ENCODE measurements around the gene PCCB. TPM values are rescaled to one million over a fixed set of nuclear protein-coding genes. Genes with fewer than 3 reads are reported as not detected.
"Not testable (repeated sequence)": the region's sequence is repeated elsewhere in the genome, so short reads cannot be mapped to it uniquely, and the experiment has no call there.

Gene PCCB
- total RNA-seq, 1 donor from 2014 or later, result 35.2 TPM

DNA sequence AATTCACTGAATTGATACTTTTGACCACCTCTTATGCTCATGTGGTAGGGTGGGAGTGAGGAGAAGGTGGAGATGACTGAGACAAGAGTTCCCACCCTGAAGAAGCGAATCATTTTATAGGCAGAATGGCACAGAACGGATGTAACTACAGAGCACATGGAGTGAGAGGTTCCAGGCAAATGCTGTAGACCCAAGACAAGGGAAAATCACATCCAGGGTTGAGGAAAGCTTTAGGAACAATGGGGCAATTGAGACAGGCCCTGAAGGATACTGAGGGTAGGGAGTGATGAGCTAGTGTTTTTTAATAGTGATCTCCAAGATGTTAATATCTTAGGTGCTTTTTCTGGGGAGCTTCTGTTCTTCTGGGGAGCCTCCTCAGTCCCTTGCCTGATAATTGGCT, 8.1 kb downstream of the PCCB start:
- Mint-ChIP-seq H3K27ac (ENCODE audit: unreplicated experiment) (no peak overlapping the region), H3K4me1 (ENCODE audit: unreplicated experiment) (peaks cover 3% of the 10 kb centered on the region), H3K4me3 (ENCODE audit: unreplicated experiment) (peak overlapping the region; percentile 5), H3K27me3 (ENCODE audit: unreplicated experiment) (peaks cover 4% of the 10 kb centered on the region), H3K36me3 (ENCODE audit: low read depth, unreplicated experiment) (peaks cover 34% of the 10 kb centered on the region), H3K9me3 (ENCODE audit: unreplicated experiment) (no peaks in the 10 kb centered on the region)
- TF ChIP-seq, protein P1, sequence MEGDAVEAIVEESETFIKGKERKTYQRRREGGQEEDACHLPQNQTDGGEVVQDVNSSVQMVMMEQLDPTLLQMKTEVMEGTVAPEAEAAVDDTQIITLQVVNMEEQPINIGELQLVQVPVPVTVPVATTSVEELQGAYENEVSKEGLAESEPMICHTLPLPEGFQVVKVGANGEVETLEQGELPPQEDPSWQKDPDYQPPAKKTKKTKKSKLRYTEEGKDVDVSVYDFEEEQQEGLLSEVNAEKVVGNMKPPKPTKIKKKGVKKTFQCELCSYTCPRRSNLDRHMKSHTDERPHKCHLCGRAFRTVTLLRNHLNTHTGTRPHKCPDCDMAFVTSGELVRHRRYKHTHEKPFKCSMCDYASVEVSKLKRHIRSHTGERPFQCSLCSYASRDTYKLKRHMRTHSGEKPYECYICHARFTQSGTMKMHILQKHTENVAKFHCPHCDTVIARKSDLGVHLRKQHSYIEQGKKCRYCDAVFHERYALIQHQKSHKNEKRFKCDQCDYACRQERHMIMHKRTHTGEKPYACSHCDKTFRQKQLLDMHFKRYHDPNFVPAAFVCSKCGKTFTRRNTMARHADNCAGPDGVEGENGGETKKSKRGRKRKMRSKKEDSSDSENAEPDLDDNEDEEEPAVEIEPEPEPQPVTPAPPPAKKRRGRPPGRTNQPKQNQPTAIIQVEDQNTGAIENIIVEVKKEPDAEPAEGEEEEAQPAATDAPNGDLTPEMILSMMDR (IDR thresholded peaks at IDR 0.05; ENCODE audit: unreplicated experiment), result no peak
- no peak for DNase-seq (ENCODE audit: low spot score)

DNA sequence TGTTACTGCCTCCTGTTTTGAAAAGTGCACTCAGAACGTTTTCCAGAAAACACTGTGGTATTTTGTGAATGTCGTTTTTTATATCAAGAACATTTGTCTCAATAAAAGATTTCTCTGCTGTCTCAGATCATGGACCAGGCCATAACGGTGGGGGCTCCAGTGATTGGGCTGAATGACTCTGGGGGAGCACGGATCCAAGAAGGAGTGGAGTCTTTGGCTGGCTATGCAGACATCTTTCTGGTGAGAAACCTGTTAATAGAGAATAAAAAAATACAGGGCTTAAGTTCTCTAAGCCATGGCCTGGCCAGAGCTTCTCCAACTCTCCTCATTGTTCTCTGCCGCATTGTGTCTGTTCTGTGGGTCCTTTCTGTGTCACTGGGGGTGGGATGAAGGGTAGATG, 11.7 kb downstream of the PCCB start:
- TF ChIP-seq, protein P1 (IDR thresholded peaks at IDR 0.05; ENCODE audit: unreplicated experiment), result no peak
- Mint-ChIP-seq H3K4me3 (ENCODE audit: unreplicated experiment) (peak overlapping the region; percentile 48), H3K4me1 (ENCODE audit: unreplicated experiment) (no peaks in the 10 kb centered on the region), H3K27me3 (ENCODE audit: unreplicated experiment) (no peaks in the 10 kb centered on the region), H3K27ac (ENCODE audit: unreplicated experiment) (no peak overlapping the region), H3K9me3 (ENCODE audit: unreplicated experiment) (no peaks in the 10 kb centered on the region), H3K36me3 (ENCODE audit: low read depth, unreplicated experiment) (peaks cover 27% of the 10 kb centered on the region)
- DNase-seq (ENCODE audit: low spot score), result no peak

DNA sequence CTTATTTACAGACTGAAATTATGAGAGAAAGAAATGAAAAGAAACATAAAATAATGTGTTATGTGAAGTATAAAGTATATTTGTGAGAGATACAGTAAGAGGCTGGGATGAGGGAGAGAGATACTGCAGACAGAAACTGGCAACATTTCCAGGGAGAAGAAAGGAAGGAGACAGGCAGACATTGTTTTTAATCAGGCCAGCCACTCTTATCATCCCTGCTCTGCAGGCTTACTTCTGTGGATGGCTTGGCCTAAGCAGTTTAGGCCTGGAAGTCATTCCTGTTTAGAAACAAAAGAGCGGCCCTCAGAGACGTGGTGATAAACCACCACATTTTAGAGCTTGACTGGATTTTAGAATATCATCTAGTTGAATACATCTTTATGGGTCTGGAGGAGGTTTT, 12.4 kb downstream of the PCCB start:
- TF ChIP-seq, protein P1 (IDR thresholded peaks at IDR 0.05; ENCODE audit: unreplicated experiment), result no peak
- Mint-ChIP-seq H3K9me3 (ENCODE audit: unreplicated experiment) (no peaks in the 10 kb centered on the region), H3K4me1 (ENCODE audit: unreplicated experiment) (no peaks in the 10 kb centered on the region), H3K36me3 (ENCODE audit: low read depth, unreplicated experiment) (peaks cover 24% of the 10 kb centered on the region), H3K4me3 (ENCODE audit: unreplicated experiment) (no peak overlapping the region), H3K27ac (ENCODE audit: unreplicated experiment) (no peak overlapping the region), H3K27me3 (ENCODE audit: unreplicated experiment) (peaks cover 2% of the 10 kb centered on the region)
- DNase-seq (ENCODE audit: low spot score), result no peak

DNA sequence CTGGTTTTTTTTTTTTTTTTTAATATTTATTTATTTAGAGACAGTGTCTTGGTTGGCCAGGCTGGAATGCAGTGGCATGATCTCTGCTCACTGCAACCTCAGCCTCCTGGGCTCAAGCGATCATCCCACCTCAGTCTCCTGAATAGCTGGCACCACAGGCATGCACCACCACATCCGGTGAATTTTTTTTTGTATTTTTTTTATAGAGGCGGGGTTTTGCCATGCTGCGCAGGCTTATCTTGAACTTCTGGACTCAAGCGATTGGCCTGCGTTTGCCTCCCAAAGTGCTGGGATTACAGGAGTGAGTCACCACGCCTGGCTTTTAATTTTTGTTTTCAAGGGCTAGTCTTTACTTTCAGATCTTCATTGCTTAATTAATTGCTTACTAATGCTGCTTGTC, 13.1 kb downstream of the PCCB start:
- TF ChIP-seq, protein P1 (IDR thresholded peaks at IDR 0.05; ENCODE audit: unreplicated experiment), result no peak
- H3K36me3 Mint-ChIP-seq (ENCODE audit: low read depth, unreplicated experiment), result peaks cover 20% of the 10 kb centered on the region
- H3K9me3 Mint-ChIP-seq (ENCODE audit: unreplicated experiment), result no peaks in the 10 kb centered on the region
- peaks cover 2% of the 10 kb centered on the region for H3K27me3 Mint-ChIP-seq (ENCODE audit: unreplicated experiment)
- H3K27ac Mint-ChIP-seq (ENCODE audit: unreplicated experiment), result no peak overlapping the region
- no peak for DNase-seq (ENCODE audit: low spot score)
- no peak overlapping the region for H3K4me3 Mint-ChIP-seq (ENCODE audit: unreplicated experiment)
- no peaks in the 10 kb centered on the region for H3K4me1 Mint-ChIP-seq (ENCODE audit: unreplicated experiment)

DNA sequence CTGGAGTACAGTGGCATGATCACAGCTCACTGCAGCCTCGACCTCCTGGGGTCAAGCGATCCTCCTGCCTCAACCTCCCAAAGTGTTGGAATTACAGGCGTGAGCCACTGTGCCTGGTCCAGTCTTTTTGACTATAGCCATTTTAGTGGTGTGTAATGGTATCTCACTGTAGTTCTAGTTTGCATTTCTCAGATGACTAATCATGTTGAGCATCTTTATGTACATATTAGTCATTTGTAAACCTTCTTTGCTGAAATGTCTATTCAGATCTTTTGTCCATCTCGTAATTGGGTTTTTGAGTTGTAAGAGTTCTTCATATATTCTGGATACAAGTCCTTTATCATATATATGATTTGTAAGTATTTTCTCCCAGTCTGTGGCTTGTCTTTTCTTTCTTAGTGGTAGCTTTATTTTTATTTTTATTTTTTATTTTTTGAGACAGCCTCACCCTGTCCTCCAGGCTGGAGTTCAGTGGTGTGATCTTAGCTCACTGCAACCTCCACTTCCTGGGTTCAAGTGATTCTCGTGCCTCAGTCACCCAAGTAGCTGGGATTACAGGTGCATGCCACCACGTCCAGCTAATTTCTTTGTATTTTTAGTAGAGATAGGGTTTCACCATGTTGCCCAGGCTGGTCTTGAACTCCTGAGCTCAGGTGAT, 16.5 kb downstream of the PCCB start:
- peaks cover 20% of the 10 kb centered on the region for H3K36me3 Mint-ChIP-seq (ENCODE audit: low read depth, unreplicated experiment)
- H3K27ac Mint-ChIP-seq (ENCODE audit: unreplicated experiment); H3K4me1 Mint-ChIP-seq (ENCODE audit: unreplicated experiment); DNase-seq (ENCODE audit: low spot score); H3K27me3 Mint-ChIP-seq (ENCODE audit: unreplicated experiment); H3K9me3 Mint-ChIP-seq (ENCODE audit: unreplicated experiment); H3K4me3 Mint-ChIP-seq (ENCODE audit: unreplicated experiment): not testable (repeated sequence)

Measured in endothelial cell (in vitro differentiated cells).